ENCODE data around the gene RNF31. TPM values are rescaled to one million over a fixed set of nuclear protein-coding genes. Genes with fewer than 3 reads are reported as not detected.

RNF31 gene
- total and polyA plus RNA-seq, 2 of the 13 experiments (the other 11 are each of a cell fraction or from before 2014, with no cell fraction given): 48.2 to 86.8 TPM

- peak; percentile 99 for TF ChIP-seq SNAPC2 (CRISPR knock-in tag; IDR thresholded peaks at IDR 0.05)
- TF ChIP-seq MXI1 (IDR thresholded peaks at IDR 0.05; ENCODE audit: borderline replicate concordance, low read depth, low read length): peak; percentile 93; the same call in 2 of the 3 replicates
- peak; percentile 97 for TF ChIP-seq SKI (IDR thresholded peaks at IDR 0.05; ENCODE audit: partially characterized antibody)
- TF ChIP-seq HMGXB4 (CRISPR knock-in tag; IDR thresholded peaks at IDR 0.05; ENCODE audit: borderline replicate concordance in 1 of 2, low read depth in 1 of 2): peak; percentile 97
- peak; percentile 89; the same call in 1 of the 2 replicates for TF ChIP-seq ARHGAP35 (CRISPR knock-in tag; IDR thresholded peaks at IDR 0.05; ENCODE audit: borderline replicate concordance)
- peak; percentile 85; the same call in 1 of the 2 replicates for TF ChIP-seq ZBTB8A (CRISPR knock-in tag; IDR thresholded peaks at IDR 0.05; ENCODE audit: borderline replicate concordance, low read depth)
- peak; percentile 93 for TF ChIP-seq NRL (CRISPR knock-in tag; IDR thresholded peaks at IDR 0.05; ENCODE audit: borderline replicate concordance)
- TF ChIP-seq NFYC (CRISPR knock-in tag; IDR thresholded peaks at IDR 0.05): peak; percentile 74
- TF ChIP-seq ZNF777 (CRISPR knock-in tag; IDR thresholded peaks at IDR 0.05): peak; percentile 75
- TF ChIP-seq RBM22 (optimal IDR thresholded peaks at IDR 0.05; ENCODE audit: low read length): peak; percentile 83
- TF ChIP-seq, protein P1, sequence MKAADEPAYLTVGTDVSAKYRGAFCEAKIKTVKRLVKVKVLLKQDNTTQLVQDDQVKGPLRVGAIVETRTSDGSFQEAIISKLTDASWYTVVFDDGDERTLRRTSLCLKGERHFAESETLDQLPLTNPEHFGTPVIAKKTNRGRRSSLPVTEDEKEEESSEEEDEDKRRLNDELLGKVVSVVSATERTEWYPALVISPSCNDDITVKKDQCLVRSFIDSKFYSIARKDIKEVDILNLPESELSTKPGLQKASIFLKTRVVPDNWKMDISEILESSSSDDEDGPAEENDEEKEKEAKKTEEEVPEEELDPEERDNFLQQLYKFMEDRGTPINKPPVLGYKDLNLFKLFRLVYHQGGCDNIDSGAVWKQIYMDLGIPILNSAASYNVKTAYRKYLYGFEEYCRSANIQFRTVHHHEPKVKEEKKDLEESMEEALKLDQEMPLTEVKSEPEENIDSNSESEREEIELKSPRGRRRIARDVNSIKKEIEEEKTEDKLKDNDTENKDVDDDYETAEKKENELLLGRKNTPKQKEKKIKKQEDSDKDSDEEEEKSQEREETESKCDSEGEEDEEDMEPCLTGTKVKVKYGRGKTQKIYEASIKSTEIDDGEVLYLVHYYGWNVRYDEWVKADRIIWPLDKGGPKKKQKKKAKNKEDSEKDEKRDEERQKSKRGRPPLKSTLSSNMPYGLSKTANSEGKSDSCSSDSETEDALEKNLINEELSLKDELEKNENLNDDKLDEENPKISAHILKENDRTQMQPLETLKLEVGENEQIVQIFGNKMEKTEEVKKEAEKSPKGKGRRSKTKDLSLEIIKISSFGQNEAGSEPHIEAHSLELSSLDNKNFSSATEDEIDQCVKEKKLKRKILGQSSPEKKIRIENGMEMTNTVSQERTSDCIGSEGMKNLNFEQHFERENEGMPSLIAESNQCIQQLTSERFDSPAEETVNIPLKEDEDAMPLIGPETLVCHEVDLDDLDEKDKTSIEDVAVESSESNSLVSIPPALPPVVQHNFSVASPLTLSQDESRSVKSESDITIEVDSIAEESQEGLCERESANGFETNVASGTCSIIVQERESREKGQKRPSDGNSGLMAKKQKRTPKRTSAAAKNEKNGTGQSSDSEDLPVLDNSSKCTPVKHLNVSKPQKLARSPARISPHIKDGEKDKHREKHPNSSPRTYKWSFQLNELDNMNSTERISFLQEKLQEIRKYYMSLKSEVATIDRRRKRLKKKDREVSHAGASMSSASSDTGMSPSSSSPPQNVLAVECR (CRISPR knock-in tag; IDR thresholded peaks at IDR 0.05; ENCODE audit: borderline replicate concordance): peak; percentile 79
- 0 out of 2 replicates have a peak, but pooled peaks have one; percentile 3 for TF ChIP-seq ZFAT (CRISPR knock-in tag; conservative IDR thresholded peaks at IDR 0.05)
- TF ChIP-seq TMF1 (CRISPR knock-in tag; IDR thresholded peaks at IDR 0.05; ENCODE audit: low read depth): peak; percentile 88; the same call in 1 of the 2 replicates
- TF ChIP-seq ZNF484 (CRISPR knock-in tag; IDR thresholded peaks at IDR 0.05; ENCODE audit: borderline replicate concordance, low read depth): no peak
- TF ChIP-seq, protein P2, sequence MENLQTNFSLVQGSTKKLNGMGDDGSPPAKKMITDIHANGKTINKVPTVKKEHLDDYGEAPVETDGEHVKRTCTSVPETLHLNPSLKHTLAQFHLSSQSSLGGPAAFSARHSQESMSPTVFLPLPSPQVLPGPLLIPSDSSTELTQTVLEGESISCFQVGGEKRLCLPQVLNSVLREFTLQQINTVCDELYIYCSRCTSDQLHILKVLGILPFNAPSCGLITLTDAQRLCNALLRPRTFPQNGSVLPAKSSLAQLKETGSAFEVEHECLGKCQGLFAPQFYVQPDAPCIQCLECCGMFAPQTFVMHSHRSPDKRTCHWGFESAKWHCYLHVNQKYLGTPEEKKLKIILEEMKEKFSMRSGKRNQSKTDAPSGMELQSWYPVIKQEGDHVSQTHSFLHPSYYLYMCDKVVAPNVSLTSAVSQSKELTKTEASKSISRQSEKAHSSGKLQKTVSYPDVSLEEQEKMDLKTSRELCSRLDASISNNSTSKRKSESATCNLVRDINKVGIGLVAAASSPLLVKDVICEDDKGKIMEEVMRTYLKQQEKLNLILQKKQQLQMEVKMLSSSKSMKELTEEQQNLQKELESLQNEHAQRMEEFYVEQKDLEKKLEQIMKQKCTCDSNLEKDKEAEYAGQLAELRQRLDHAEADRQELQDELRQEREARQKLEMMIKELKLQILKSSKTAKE (CRISPR knock-in tag; IDR thresholded peaks at IDR 0.05; ENCODE audit: borderline replicate concordance): no peak
- TF ChIP-seq, protein P3, sequence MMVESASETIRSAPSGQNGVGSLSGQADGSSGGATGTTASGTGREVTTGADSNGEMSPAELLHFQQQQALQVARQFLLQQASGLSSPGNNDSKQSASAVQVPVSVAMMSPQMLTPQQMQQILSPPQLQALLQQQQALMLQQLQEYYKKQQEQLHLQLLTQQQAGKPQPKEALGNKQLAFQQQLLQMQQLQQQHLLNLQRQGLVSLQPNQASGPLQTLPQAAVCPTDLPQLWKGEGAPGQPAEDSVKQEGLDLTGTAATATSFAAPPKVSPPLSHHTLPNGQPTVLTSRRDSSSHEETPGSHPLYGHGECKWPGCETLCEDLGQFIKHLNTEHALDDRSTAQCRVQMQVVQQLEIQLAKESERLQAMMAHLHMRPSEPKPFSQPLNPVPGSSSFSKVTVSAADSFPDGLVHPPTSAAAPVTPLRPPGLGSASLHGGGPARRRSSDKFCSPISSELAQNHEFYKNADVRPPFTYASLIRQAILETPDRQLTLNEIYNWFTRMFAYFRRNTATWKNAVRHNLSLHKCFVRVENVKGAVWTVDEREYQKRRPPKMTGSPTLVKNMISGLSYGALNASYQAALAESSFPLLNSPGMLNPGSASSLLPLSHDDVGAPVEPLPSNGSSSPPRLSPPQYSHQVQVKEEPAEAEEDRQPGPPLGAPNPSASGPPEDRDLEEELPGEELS (CRISPR knock-in tag; IDR thresholded peaks at IDR 0.05): peak; percentile 99
Measured at GRCh38 chr14:24113801-24114531, 33.3 kb upstream of the RNF31 start (continued).

Measured in HepG2 (cell line).